C4-2B (cell line): ENCODE data around the gene PDPN.

Source experiments
- CTCF ChIP-seq: fragments of 450-650 bp; conservative IDR thresholded peaks from 2 replicates; pipeline ENCODE4 v1.5.1; 2017; ENCODE audit warnings: mild to moderate bottlenecking
- ZFX ChIP-seq: fragments of 450-650 bp; IDR thresholded peaks from 2 replicates; pipeline ENCODE4 v1.6.1; 2017

- TF ChIP-seq CTCF = no peak
- TF ChIP-seq ZFX = no peak
Measured at GRCh38 chr1:13595411-13595810, 11.8 kb downstream of the PDPN start.
